ENCODE measurements around the gene TRA2A. TPM values are rescaled to one million over a fixed set of nuclear protein-coding genes. Genes with fewer than 3 reads are reported as not detected.

TRA2A gene
- total RNA-seq, 1 experiment from 2014 or later, result 169 TPM

DNA sequence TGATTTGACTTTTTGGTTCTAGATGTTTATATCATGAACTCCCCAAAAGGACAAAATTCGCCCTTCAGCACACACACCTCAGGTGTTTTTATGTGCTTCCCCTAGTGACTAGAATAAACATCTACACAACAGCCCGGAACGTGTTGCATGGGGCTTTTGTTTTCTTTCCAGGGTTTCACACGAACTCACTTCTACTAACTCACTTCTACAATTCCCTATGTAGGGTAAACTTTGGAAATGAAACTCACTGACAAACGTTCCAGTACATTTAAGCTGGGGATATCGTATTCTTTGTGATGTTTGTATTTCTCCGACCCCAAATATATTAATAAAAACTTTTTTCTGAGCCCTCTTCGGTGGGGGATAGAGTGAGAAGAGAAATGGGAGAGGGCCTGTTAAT is 1.4 kb downstream of the TRA2A start:
- no peak overlapping the region for H2BK12ac ChIP-seq (ENCODE audit: insufficient read length, low read depth, low read length)
- Mint-ChIP-seq H3K27ac (peak overlapping the region; percentile 100; a peak in 6 of 7 replicates), H3K36me3 (ENCODE audit: insufficient read depth in 1 of 3, low read depth in 3 of 3) (peaks cover 11 to 34% (median 33%) of the 10 kb centered on the region in 3 experiments), H3K4me3 (peak overlapping the region; percentile 89 to 99), H3K4me1 (peaks cover 45 to 55% of the 10 kb centered on the region in 2 experiments), H3K9me3 (peaks cover 0 to 3% of the 10 kb centered on the region in 2 experiments; a peak in 2 of 5 replicates), H3K27me3 (ENCODE audit: low read depth) (peaks cover 2% of the 10 kb centered on the region)
- no peak for DNase-seq
- H3K9ac ChIP-seq (ENCODE audit: extremely low read depth, insufficient read length, low read length), result peak overlapping the region; percentile 99
- H2AK5ac ChIP-seq (ENCODE audit: insufficient read length, low read length), result no peak overlapping the region
- H3K27ac ChIP-seq (ENCODE audit: insufficient read length, low read depth, low read length), result no peak overlapping the region
- H3K9me3 ChIP-seq (ENCODE audit: control insufficient read depth, low read depth, low read length), result no peaks in the 10 kb centered on the region
- H4K5ac ChIP-seq (ENCODE audit: insufficient read length, low read depth, low read length), result no peak overlapping the region
- no CpG with 5 or more reads among the region's 8 CpGs for WGBS (ENCODE audit: extremely low coverage, insufficient read length, low lambda C conversion rate)
- peaks cover 2% of the 10 kb centered on the region; the same call in 1 of the 2 replicates for H3K4me1 ChIP-seq (ENCODE audit: insufficient read depth, low read length)
- H3K79me2 ChIP-seq (ENCODE audit: insufficient read depth, low read length), result peaks cover 54% of the 10 kb centered on the region
- H3K4ac ChIP-seq (ENCODE audit: low read depth, low read length), result no peak overlapping the region
- no peak overlapping the region for H3K14ac ChIP-seq (ENCODE audit: insufficient read depth, low read length)
- H3T11ph ChIP-seq (ENCODE audit: low read length), result no peak overlapping the region
- H2BK120ac ChIP-seq (ENCODE audit: low read depth, low read length, poor library complexity, severe bottlenecking), result no peak overlapping the region
- H4K20me1 ChIP-seq (ENCODE audit: control insufficient read depth, insufficient read depth, insufficient read length), result no peaks in the 10 kb centered on the region
- TF ChIP-seq, protein P1, sequence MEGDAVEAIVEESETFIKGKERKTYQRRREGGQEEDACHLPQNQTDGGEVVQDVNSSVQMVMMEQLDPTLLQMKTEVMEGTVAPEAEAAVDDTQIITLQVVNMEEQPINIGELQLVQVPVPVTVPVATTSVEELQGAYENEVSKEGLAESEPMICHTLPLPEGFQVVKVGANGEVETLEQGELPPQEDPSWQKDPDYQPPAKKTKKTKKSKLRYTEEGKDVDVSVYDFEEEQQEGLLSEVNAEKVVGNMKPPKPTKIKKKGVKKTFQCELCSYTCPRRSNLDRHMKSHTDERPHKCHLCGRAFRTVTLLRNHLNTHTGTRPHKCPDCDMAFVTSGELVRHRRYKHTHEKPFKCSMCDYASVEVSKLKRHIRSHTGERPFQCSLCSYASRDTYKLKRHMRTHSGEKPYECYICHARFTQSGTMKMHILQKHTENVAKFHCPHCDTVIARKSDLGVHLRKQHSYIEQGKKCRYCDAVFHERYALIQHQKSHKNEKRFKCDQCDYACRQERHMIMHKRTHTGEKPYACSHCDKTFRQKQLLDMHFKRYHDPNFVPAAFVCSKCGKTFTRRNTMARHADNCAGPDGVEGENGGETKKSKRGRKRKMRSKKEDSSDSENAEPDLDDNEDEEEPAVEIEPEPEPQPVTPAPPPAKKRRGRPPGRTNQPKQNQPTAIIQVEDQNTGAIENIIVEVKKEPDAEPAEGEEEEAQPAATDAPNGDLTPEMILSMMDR (conservative IDR thresholded peaks at IDR 0.05), result peak; percentile 41
- no peak overlapping the region for H3K18ac ChIP-seq (ENCODE audit: insufficient read length, low read depth, low read length)
- no peaks in the 10 kb centered on the region for H3K79me1 ChIP-seq (ENCODE audit: insufficient read depth, low read depth, low read length, poor library complexity, severe bottlenecking)
- no peak overlapping the region for H2AFZ ChIP-seq (ENCODE audit: low read length)
- no peak overlapping the region for H2BK5ac ChIP-seq (ENCODE audit: insufficient read length, low read length)
- no peak overlapping the region for H4K8ac ChIP-seq (replicated peaks; ENCODE audit: insufficient read length, low read depth, low read length)
- H2BK15ac ChIP-seq (ENCODE audit: low read depth, low read length), result no peak overlapping the region
- no peak overlapping the region for H2BK20ac ChIP-seq (ENCODE audit: low read depth, low read length, poor library complexity, severe bottlenecking)
- peak overlapping the region; percentile 63 for H3K4me2 ChIP-seq (ENCODE audit: insufficient read depth, insufficient read length, low read length)
- no peak overlapping the region for H3K56ac ChIP-seq (ENCODE audit: insufficient read length, low read depth, low read length)
- no peaks in the 10 kb centered on the region for H3K23me2 ChIP-seq (ENCODE audit: insufficient read length, low read depth, low read length, poor library complexity, severe bottlenecking)
- no peak overlapping the region for H4K91ac ChIP-seq (ENCODE audit: insufficient read length, low read depth, low read length)
- H3K23ac ChIP-seq (ENCODE audit: insufficient read length, low read depth, low read length), result no peak overlapping the region
- no peaks in the 10 kb centered on the region for H3K27me3 ChIP-seq (ENCODE audit: insufficient read depth, low read length)
